Measurements from ENCODE around the gene SRRM5.
A peak's percentile ranks its signal among the peaks of the same experiment; 100 is the strongest.

SRRM5 gene

GRCh38 chr19:43638214-43638994 is 26.5 kb downstream of the SRRM5 start:
- no peak for TF ChIP-seq CTCF (conservative IDR thresholded peaks at IDR 0.05)
- H3K27ac ChIP-seq = no peak overlapping the region; the same call in 1 of the 2 replicates

- no peak for TF ChIP-seq CTCF (conservative IDR thresholded peaks at IDR 0.05)
- H3K27ac ChIP-seq = peak overlapping the region; percentile 65; the same call in 1 of the 2 replicates
Observed at GRCh38 chr19:43638995-43639518, 27.2 kb downstream of the SRRM5 start.

- no peak for TF ChIP-seq CTCF (conservative IDR thresholded peaks at IDR 0.05)
- peak within 1 kb of the TSS; percentile 65; the same call in 1 of the 2 replicates for H3K27ac ChIP-seq
Observed at GRCh38 chr19:43639519-43640423, 27.9 kb downstream of the SRRM5 start, which contains the start of gene CADM4. Gene CADM4, minus strand, starts transcription at chr19:43639850. Its CDS starts 60 bp downstream, at chr19:43639790.

GRCh38 chr19:43640424-43640757 is 28.5 kb downstream of the SRRM5 start:
- peak overlapping the region; percentile 65; the same call in 1 of the 2 replicates for H3K27ac ChIP-seq
- TF ChIP-seq CTCF (conservative IDR thresholded peaks at IDR 0.05) = no peak

- no peak for TF ChIP-seq CTCF (conservative IDR thresholded peaks at IDR 0.05)
- no peak overlapping the region for H3K27ac ChIP-seq
Observed at GRCh38 chr19:43641333-43641732, 29.4 kb downstream of the SRRM5 start.

GRCh38 chr19:43642531-43642930 is 30.6 kb downstream of the SRRM5 start:
- no peak for TF ChIP-seq CTCF (conservative IDR thresholded peaks at IDR 0.05)
- H3K27ac ChIP-seq = no peak overlapping the region

- no peak overlapping the region for H3K27ac ChIP-seq
- TF ChIP-seq CTCF (conservative IDR thresholded peaks at IDR 0.05) = no peak
Observed at GRCh38 chr19:43643326-43643725, 31.4 kb downstream of the SRRM5 start.

Data from VCaP (cell line).